ENCODE data around the gene CRTC3. TPM values are rescaled to one million over a fixed set of nuclear protein-coding genes. Genes with fewer than 3 reads are reported as not detected.
"Not testable (repeated sequence)": the region's sequence is repeated elsewhere in the genome, so short reads cannot be mapped to it uniquely, and the experiment has no call there.

CRTC3 gene
- total and polyA plus RNA-seq, 2 experiments from 2014 or later = 15.7 to 17.6 TPM

DNA sequence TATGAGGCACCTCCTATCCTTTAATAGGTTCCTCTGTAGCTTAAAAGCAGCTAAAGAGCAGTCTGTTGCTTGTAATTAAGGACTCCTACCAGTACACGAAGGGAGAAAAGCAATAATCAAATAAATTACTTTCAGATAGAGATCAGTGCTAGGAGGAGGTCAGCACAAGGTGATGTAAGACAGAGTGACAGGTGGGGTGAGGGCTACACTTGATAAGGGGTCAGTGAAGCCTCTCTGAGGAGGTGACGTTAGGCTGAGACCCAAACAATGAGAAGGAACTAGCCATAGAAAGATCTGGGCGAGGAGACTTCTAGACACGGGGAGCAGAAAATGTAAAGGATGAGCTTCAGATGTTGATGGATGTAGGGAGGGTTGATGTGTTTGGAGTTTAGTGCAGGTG is 129.8 kb downstream of the CRTC3 start:
- H3K79me2 ChIP-seq = no peaks in the 10 kb centered on the region
- H3K4me1 ChIP-seq (ENCODE audit: insufficient read depth) = no peaks in the 10 kb centered on the region
- no peaks in the 10 kb centered on the region for H3K9me2 ChIP-seq (replicated peaks; ENCODE audit: insufficient read depth)
- no peaks in the 10 kb centered on the region for H3K36me3 ChIP-seq (replicated peaks; ENCODE audit: insufficient read depth, low read depth)
- H3K9me3 ChIP-seq (ENCODE audit: low read depth) = no peaks in the 10 kb centered on the region
- H3K27me3 ChIP-seq = no peaks in the 10 kb centered on the region
- H3K4me3 ChIP-seq = no peak overlapping the region
- no peak overlapping the region for H2AFZ ChIP-seq
- 61% methylated on average over 4 of the region's 4 CpGs for WGBS (ENCODE audit: low lambda C conversion rate, missing lambda C conversion rate)
- no peak overlapping the region for H3K27ac ChIP-seq
- H4K20me1 ChIP-seq (ENCODE audit: insufficient read depth, poor library complexity, severe bottlenecking) = no peaks in the 10 kb centered on the region
- DNase-seq (ENCODE audit: low spot score) = no peak
- no peak overlapping the region for H3K4me2 ChIP-seq
- TF ChIP-seq EZH2phosphoT487 (IDR thresholded peaks at IDR 0.05; ENCODE audit: low read depth, severe bottlenecking, unreplicated experiment) = no peak
- TF ChIP-seq, protein P1, sequence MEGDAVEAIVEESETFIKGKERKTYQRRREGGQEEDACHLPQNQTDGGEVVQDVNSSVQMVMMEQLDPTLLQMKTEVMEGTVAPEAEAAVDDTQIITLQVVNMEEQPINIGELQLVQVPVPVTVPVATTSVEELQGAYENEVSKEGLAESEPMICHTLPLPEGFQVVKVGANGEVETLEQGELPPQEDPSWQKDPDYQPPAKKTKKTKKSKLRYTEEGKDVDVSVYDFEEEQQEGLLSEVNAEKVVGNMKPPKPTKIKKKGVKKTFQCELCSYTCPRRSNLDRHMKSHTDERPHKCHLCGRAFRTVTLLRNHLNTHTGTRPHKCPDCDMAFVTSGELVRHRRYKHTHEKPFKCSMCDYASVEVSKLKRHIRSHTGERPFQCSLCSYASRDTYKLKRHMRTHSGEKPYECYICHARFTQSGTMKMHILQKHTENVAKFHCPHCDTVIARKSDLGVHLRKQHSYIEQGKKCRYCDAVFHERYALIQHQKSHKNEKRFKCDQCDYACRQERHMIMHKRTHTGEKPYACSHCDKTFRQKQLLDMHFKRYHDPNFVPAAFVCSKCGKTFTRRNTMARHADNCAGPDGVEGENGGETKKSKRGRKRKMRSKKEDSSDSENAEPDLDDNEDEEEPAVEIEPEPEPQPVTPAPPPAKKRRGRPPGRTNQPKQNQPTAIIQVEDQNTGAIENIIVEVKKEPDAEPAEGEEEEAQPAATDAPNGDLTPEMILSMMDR (IDR thresholded peaks at IDR 0.05; ENCODE audit: poor library complexity) = no peak

DNA sequence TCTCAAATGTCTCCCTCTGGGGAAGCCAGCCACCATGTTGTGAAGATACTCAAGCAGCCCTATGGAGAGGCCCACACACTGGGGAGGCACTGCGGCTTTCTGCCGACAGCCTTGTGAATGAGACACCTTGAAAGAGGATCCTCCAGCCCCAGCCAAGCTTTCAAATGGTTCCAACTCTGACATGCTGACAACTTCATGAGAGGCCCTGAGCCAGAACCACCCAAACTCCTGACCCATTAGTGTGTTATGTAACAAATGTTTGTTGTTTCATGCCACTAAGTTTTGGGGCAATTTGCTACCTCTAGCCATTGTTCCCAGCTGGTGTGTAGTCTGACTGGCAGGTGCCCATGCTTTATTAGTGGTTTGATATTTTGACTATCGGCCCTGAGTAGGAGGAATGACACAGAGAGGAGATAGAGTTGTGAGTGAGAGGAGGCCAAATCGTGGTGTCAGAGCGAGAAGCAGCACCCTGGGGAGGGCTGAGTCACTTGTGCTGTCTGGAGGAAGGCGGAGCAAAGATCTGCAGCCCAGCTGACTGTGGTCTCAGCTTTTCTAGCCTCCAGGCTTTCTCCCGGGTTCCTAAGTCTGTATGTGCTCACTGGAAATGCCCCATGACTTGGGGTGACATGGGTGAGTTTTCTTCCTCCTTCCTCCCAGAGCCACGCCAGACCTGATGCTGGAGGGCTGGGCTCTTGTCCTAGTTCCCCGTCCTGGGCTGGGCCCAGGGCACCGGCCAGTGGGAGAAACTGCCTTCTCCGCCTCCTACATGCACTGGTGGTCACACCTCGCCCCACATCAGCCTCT is 130.7 kb downstream of the CRTC3 start:
- H3K9me2 ChIP-seq (replicated peaks; ENCODE audit: insufficient read depth) = no peaks in the 10 kb centered on the region
- no peaks in the 10 kb centered on the region for H3K27me3 ChIP-seq
- no peaks in the 10 kb centered on the region for H3K79me2 ChIP-seq
- H2AFZ ChIP-seq = no peak overlapping the region
- no peaks in the 10 kb centered on the region for H4K20me1 ChIP-seq (ENCODE audit: insufficient read depth, poor library complexity, severe bottlenecking)
- no peak overlapping the region for H3K4me2 ChIP-seq
- H3K9me3 ChIP-seq (ENCODE audit: low read depth) = no peaks in the 10 kb centered on the region
- no peak overlapping the region for H3K4me3 ChIP-seq
- no peaks in the 10 kb centered on the region for H3K4me1 ChIP-seq (ENCODE audit: insufficient read depth)
- DNase-seq (ENCODE audit: low spot score) = peak; percentile 62
- WGBS (ENCODE audit: low lambda C conversion rate, missing lambda C conversion rate) = 70% methylated on average over 12 of the region's 12 CpGs
- H3K27ac ChIP-seq = no peak overlapping the region
- no peak for TF ChIP-seq EZH2 (IDR thresholded peaks at IDR 0.05; ENCODE audit: borderline replicate concordance)
- TF ChIP-seq EZH2phosphoT487 (IDR thresholded peaks at IDR 0.05; ENCODE audit: low read depth, severe bottlenecking, unreplicated experiment) = no peak
- TF ChIP-seq, protein P1 (IDR thresholded peaks at IDR 0.05; ENCODE audit: poor library complexity) = no peak
- H3K36me3 ChIP-seq (replicated peaks; ENCODE audit: insufficient read depth, low read depth) = no peaks in the 10 kb centered on the region

DNA sequence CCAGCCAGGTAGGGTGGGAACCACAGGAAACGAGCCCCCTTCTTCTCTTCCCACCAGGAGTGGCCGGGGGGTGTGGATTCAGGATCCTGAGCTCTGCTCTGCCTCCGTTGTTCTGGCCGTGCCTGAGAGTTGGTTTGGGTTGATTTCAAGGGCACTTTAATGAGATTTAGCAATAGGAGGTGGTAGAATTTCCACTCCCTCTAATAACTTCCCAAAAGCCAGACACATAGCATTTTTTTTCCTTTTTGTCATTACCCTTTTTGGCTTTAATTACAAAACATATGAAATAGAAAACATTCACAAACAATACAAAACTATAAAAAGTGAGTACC is 131.2 kb downstream of the CRTC3 start:
- not testable (repeated sequence) for H2AFZ ChIP-seq

DNA sequence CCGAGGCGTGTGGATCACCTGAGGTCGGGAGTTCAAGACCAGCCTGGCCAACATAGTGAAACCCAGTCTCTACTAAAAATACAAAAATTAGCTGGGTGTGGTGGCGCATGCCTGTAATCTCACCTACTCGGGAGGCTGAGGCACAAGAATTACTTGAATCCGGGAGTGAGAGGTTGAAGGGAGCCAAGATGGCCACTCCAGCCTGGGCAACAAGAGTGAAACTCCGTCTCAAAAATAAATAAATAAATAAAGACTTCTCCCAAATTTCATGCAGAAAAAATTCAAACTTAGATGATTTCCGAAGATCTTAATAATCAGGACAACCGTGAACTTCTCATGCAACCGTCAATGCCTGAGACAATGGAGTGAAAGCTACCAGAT is 134.3 kb downstream of the CRTC3 start:
- not testable (repeated sequence) for H3K79me2 ChIP-seq; H2AFZ ChIP-seq; H3K9me3 ChIP-seq (ENCODE audit: low read depth); H3K4me2 ChIP-seq; H3K27ac ChIP-seq; H4K20me1 ChIP-seq (ENCODE audit: insufficient read depth, poor library complexity, severe bottlenecking); H3K4me1 ChIP-seq (ENCODE audit: insufficient read depth); H3K4me3 ChIP-seq; H3K9me2 ChIP-seq (replicated peaks; ENCODE audit: insufficient read depth); H3K27me3 ChIP-seq; H3K36me3 ChIP-seq (replicated peaks; ENCODE audit: insufficient read depth, low read depth); DNase-seq (ENCODE audit: low spot score)
- WGBS (ENCODE audit: low lambda C conversion rate, missing lambda C conversion rate) = 92% methylated on average over 10 of the region's 10 CpGs

More for the DNA sequence above, 131.2 kb downstream of the CRTC3 start:
- not testable (repeated sequence) for H3K27ac ChIP-seq; H3K9me2 ChIP-seq (replicated peaks; ENCODE audit: insufficient read depth); H3K4me2 ChIP-seq; H3K4me3 ChIP-seq; H3K27me3 ChIP-seq; H3K79me2 ChIP-seq; DNase-seq (ENCODE audit: low spot score); H3K36me3 ChIP-seq (replicated peaks; ENCODE audit: insufficient read depth, low read depth); H4K20me1 ChIP-seq (ENCODE audit: insufficient read depth, poor library complexity, severe bottlenecking); H3K9me3 ChIP-seq (ENCODE audit: low read depth); H3K4me1 ChIP-seq (ENCODE audit: insufficient read depth)
- WGBS (ENCODE audit: low lambda C conversion rate, missing lambda C conversion rate) = 79% methylated on average over 4 of the region's 4 CpGs
